Hepatocyte (in vitro differentiated cells): ENCODE measurements around the gene FNBP1L.

ENCODE experiments used
- CTCF ChIP-seq: fragments of 200-600 bp; sonication (generic); IDR thresholded peaks from 2 replicates; pipeline ENCODE4 v1.5.1; 2016; ENCODE audit warnings: antibody characterized with exemption, mild to moderate bottlenecking; ENCODE audit not compliant: poor library complexity
- EZH2 ChIP-seq: fragments of 200-600 bp; sonication (generic); IDR thresholded peaks from 2 replicates; pipeline ENCODE4 v1.6.1; 2016; ENCODE audit warnings: antibody characterized with exemption, mild to moderate bottlenecking, borderline replicate concordance
- EZH2phosphoT487 ChIP-seq: fragments of 200-600 bp; sonication (generic); IDR thresholded peaks from one replicate; pipeline ENCODE4 v1.6.1; 2018; ENCODE audit warnings: antibody characterized with exemption, mild to moderate bottlenecking, low read depth, moderate library complexity; ENCODE audit not compliant: unreplicated experiment, severe bottlenecking

GRCh38 chr1:93574511-93574910 is 126.6 kb downstream of the FNBP1L start:
- no peak for TF ChIP-seq CTCF
- no peak for TF ChIP-seq EZH2phosphoT487
- TF ChIP-seq EZH2: no peak
